Endothelial cell of umbilical vein (primary cell): ENCODE results near the gene TPP1. TPM values are rescaled to one million over a fixed set of nuclear protein-coding genes. Genes with fewer than 3 reads are reported as not detected.

Source experiments
- polyA plus RNA-seq, 4 experiments: library from polyadenylated mRNA; depleted of rRNA in 3 of 4; stranded (reverse) in 3 of 4; unstranded in 1 of 4; fragments of >200 nt; gene quantifications; 2 replicates each; pipeline versions ENCODE4 v1.2.1 to v1.2.3, GENCODE V29; 2011 to 2012; ENCODE audit warnings: missing spikeins in 1 of 4
- total RNA-seq: library from RNA; stranded (reverse); gene quantifications from 2 replicates; pipeline ENCODE4 v1.2.3, GENCODE V29; 2021

TPP1 gene
- total and polyA plus RNA-seq, 2 donors (not counting 3 experiments of a cell fraction or from before 2014, with no cell fraction given): 124 to 224 TPM

Other genes starting within 250 kb of the TPP1 start
- gene SMPD1, start 228.9 kb downstream of the TPP1 start, total RNA-seq: 51.9 and 58.9 TPM in 2 replicates
- 93.6 and 105 TPM in 2 replicates for gene SMPD1, start 228.9 kb downstream of the TPP1 start, polyA plus RNA-seq
- 44.3 and 48.0 TPM in 2 replicates for gene APBB1, start 200.3 kb downstream of the TPP1 start, total RNA-seq
- gene APBB1, start 200.3 kb downstream of the TPP1 start, polyA plus RNA-seq: 63.5 and 63.8 TPM in 2 replicates
- 1.3 and 2.1 TPM in 2 replicates for gene HPX, start 178.4 kb downstream of the TPP1 start, total RNA-seq
- gene HPX, start 178.4 kb downstream of the TPP1 start, polyA plus RNA-seq: 1.5 and 1.6 TPM in 2 replicates
- gene TRIM3, start 145.5 kb downstream of the TPP1 start, total RNA-seq: 25.6 and 29.2 TPM in 2 replicates
- gene TRIM3, start 145.5 kb downstream of the TPP1 start, polyA plus RNA-seq: 21.8 and 22.2 TPM in 2 replicates
- gene ARFIP2, start 138.1 kb downstream of the TPP1 start, total RNA-seq: 46.7 and 48.4 TPM in 2 replicates
- gene ARFIP2, start 138.1 kb downstream of the TPP1 start, polyA plus RNA-seq: 62.9 and 64.6 TPM in 2 replicates
- gene TIMM10B, start 137.9 kb downstream of the TPP1 start, total RNA-seq: 29.2 and 31.3 TPM in 2 replicates
- gene TIMM10B, start 137.9 kb downstream of the TPP1 start, polyA plus RNA-seq: 36.5 and 41.8 TPM in 2 replicates
- 6.5 and 8.6 TPM in 2 replicates for gene DNHD1, start 122.1 kb downstream of the TPP1 start, total RNA-seq
- gene DNHD1, start 122.1 kb downstream of the TPP1 start, polyA plus RNA-seq: 3.7 and 4.4 TPM in 2 replicates
- gene RRP8, start 15.8 kb downstream of the TPP1 start, total RNA-seq: 19.4 and 23.3 TPM in 2 replicates
- gene RRP8, start 15.8 kb downstream of the TPP1 start, polyA plus RNA-seq: 6.4 and 7.2 TPM in 2 replicates
- 221 and 233 TPM in 2 replicates for gene ILK, start 15.6 kb downstream of the TPP1 start, total RNA-seq
- 296 and 299 TPM in 2 replicates for gene ILK, start 15.6 kb downstream of the TPP1 start, polyA plus RNA-seq
- gene TAF10, start 7.2 kb downstream of the TPP1 start, total RNA-seq: 86.2 and 105 TPM in 2 replicates
- 149 and 208 TPM in 2 replicates for gene TAF10, start 7.2 kb downstream of the TPP1 start, polyA plus RNA-seq
- gene DCHS1, start 36.4 kb upstream of the TPP1 start, total RNA-seq: 73.0 and 73.1 TPM in 2 replicates
- gene DCHS1, start 36.4 kb upstream of the TPP1 start, polyA plus RNA-seq: 56.2 and 64.2 TPM in 2 replicates
- gene MRPL17, start 63.9 kb upstream of the TPP1 start, total RNA-seq: 86.8 and 87.2 TPM in 2 replicates
- gene MRPL17, start 63.9 kb upstream of the TPP1 start, polyA plus RNA-seq: 61.7 and 67.6 TPM in 2 replicates
- gene OR2AG2, start 152.6 kb upstream of the TPP1 start, total RNA-seq: 0.33 and 0.46 TPM in 2 replicates
- 0.13 and 0.18 TPM in 2 replicates for gene OR2AG2, start 152.6 kb upstream of the TPP1 start, polyA plus RNA-seq
- not detected in 2 replicates for gene OR2AG1, start 163.6 kb upstream of the TPP1 start, total RNA-seq
- not detected in 2 replicates for gene OR2AG1, start 163.6 kb upstream of the TPP1 start, polyA plus RNA-seq
- 0.27 and 0.46 TPM in 2 replicates for gene OR6A2, start 180.3 kb upstream of the TPP1 start, total RNA-seq
- gene OR6A2, start 180.3 kb upstream of the TPP1 start, polyA plus RNA-seq: 0.06 and 0.21 TPM in 2 replicates
- not detected in 2 replicates for gene OR10A5, start 226.3 kb upstream of the TPP1 start, total RNA-seq
- gene OR10A5, start 226.3 kb upstream of the TPP1 start, polyA plus RNA-seq: not detected in 2 replicates
- gene OR10A2, start 243.6 kb upstream of the TPP1 start, total RNA-seq: not detected in 2 replicates
- not detected in 2 replicates for gene OR10A2, start 243.6 kb upstream of the TPP1 start, polyA plus RNA-seq